ENCODE measurements around the gene BARHL1.
"Not testable (repeated sequence)": the region's sequence is repeated elsewhere in the genome, so short reads cannot be mapped to it uniquely, and the experiment has no call there.

BARHL1 gene

DNA sequence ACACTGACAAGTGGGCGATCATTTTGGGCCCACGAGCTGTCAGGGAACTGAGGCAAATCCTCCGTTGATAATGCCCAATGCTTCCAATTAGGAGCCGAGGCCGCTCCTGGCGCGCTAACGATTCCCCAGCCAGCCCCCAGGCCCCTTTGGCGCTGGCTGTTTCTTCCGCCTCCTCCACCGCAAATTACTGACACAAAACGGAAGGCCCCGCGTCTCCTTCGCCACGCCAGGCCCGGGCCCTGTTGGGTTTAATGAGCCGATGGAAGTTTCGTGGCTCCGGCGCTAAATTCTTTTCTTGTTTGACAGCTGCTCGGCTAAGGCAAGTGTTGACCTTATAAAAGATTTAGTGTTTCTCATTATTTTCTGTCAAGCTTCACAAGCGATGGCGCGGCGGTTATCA is 25.7 kb upstream of the BARHL1 start:
- TF ChIP-seq, protein P1, sequence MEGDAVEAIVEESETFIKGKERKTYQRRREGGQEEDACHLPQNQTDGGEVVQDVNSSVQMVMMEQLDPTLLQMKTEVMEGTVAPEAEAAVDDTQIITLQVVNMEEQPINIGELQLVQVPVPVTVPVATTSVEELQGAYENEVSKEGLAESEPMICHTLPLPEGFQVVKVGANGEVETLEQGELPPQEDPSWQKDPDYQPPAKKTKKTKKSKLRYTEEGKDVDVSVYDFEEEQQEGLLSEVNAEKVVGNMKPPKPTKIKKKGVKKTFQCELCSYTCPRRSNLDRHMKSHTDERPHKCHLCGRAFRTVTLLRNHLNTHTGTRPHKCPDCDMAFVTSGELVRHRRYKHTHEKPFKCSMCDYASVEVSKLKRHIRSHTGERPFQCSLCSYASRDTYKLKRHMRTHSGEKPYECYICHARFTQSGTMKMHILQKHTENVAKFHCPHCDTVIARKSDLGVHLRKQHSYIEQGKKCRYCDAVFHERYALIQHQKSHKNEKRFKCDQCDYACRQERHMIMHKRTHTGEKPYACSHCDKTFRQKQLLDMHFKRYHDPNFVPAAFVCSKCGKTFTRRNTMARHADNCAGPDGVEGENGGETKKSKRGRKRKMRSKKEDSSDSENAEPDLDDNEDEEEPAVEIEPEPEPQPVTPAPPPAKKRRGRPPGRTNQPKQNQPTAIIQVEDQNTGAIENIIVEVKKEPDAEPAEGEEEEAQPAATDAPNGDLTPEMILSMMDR (IDR thresholded peaks at IDR 0.05; ENCODE audit: extremely low read depth, missing control alignments), result no peak
- DNase-seq (ENCODE audit: low spot score), result no peak

- no peak for DNase-seq (ENCODE audit: low spot score)
- TF ChIP-seq, protein P1 (IDR thresholded peaks at IDR 0.05; ENCODE audit: extremely low read depth, missing control alignments), result no peak
These were observed 25.2 kb upstream of the BARHL1 start for GRCh38 chr9:132557159-132557558.

DNA sequence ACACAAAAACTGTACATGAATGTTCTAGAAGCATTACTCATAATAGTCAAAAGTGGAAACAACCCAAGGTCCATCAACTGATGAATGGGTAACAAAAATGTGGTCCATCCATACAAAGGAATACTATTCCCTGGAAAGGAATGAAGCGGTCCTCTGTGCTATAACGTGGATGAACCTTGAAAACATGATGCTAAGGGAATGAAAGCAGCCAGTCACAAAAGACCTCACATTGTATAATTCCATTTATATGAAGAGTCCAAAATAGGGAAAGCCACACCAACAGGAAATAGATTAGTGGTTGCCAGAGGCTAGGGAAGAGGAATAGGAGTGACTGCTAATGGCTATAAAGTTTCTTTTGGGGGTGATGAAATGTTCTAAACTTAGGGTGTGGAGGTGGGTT is 22.7 kb upstream of the BARHL1 start:
- no peak for DNase-seq (ENCODE audit: low spot score)
- TF ChIP-seq, protein P1 (IDR thresholded peaks at IDR 0.05; ENCODE audit: extremely low read depth, missing control alignments), result no peak

GRCh38 chr9:132560616-132561202 is 21.7 kb upstream of the BARHL1 start:
- TF ChIP-seq, protein P1 (IDR thresholded peaks at IDR 0.05; ENCODE audit: extremely low read depth, missing control alignments), result no peak
- DNase-seq (ENCODE audit: low spot score), result no peak

GRCh38 chr9:132562306-132562573 is 20.2 kb upstream of the BARHL1 start:
- TF ChIP-seq, protein P1 (IDR thresholded peaks at IDR 0.05; ENCODE audit: extremely low read depth, missing control alignments), result no peak
- DNase-seq (ENCODE audit: low spot score), result no peak

GRCh38 chr9:132564526-132564925 is 17.9 kb upstream of the BARHL1 start:
- TF ChIP-seq, protein P1 (IDR thresholded peaks at IDR 0.05; ENCODE audit: extremely low read depth, missing control alignments), result no peak
- DNase-seq (ENCODE audit: low spot score), result no peak

DNA sequence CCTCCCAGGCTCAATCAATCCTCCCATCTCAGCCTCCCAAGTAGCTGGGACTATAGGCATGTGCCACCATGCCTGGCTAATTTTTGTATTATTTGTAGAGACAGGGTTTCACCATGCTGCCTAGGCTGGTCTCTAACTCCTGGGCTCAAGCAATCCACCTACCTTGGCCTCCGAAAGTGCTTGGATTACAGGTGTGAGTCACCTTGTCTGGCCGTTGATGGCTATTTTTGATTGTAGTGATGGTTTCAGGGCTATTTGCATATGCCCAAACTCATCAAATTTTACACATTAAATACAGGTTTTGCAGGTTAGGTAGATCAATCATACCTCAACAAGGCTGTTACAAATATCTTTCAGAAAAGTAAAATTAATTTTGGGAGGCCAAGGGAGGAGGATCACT is 13.6 kb upstream of the BARHL1 start:
- DNase-seq (ENCODE audit: low spot score), result not testable (repeated sequence)

- no peak for DNase-seq (ENCODE audit: low spot score)
- TF ChIP-seq, protein P1 (IDR thresholded peaks at IDR 0.05; ENCODE audit: extremely low read depth, missing control alignments), result no peak
These were observed 10.4 kb upstream of the BARHL1 start for GRCh38 chr9:132571806-132572600.
